T-cell (primary cell): ENCODE data around the gene CRYM. TPM values are rescaled to one million over a fixed set of nuclear protein-coding genes. Genes with fewer than 3 reads are reported as not detected.

ENCODE experiments used
- ATAC-seq, 4 experiments: fragments of 200-7000 bp in 3 of 4; fragments of 150-1000 bp in 1 of 4; cut with Tn5 transposase; replicated peaks in 1 of 4; 1 replicate in 3 of 4; 2 replicates in 1 of 4; pipeline ENCODE4 v1.10.0; 2021; ENCODE audit warnings: moderate library complexity in 3 of 4, mild to moderate bottlenecking in 2 of 4, moderate number of reproducible peaks in 1 of 4
- CTCF ChIA-PET, 2 donors: fragments of 300-600 bp; sonication (Branson Sonifier 250); formaldehyde crosslinking; loops; one replicate each; lab custom pipeline; 2022; ENCODE audit warnings: antibody characterized with exemption in 2 of 2; lab: Charles Lee
- POLR2A ChIA-PET, 2 donors: fragments of 300-600 bp; sonication (Branson Sonifier 250); formaldehyde crosslinking; loops; one replicate each; lab custom pipeline; 2022; ENCODE audit warnings: antibody characterized with exemption in 2 of 2; lab: Charles Lee
- DNase-seq, 35 experiments: peaks; one replicate each; pipeline versions ENCODE4 v3.0.0 to v3.0.0-alpha.2; 2013 to 2023
- H3K27ac ChIP-seq: one replicate; pipeline ENCODE4 v1.5.1; 2013; ENCODE audit warnings: low read length
- H3K27me3 ChIP-seq, 2 experiments: replicated peaks in 1 of 2; 1 replicate in 1 of 2; 2 replicates in 1 of 2; pipeline versions ENCODE4 v1.6.1 to v1.7.0; 2013; ENCODE audit warnings: low read length in 1 of 2, mixed read lengths in 1 of 2; ENCODE audit not compliant: control insufficient read depth in 2 of 2, insufficient read depth in 2 of 2; ENCODE audit errors: extremely low read depth in 1 of 2
- H3K36me3 ChIP-seq, 2 donors: 1 replicate in 1 of 2; 2 replicates in 1 of 2; pipeline versions ENCODE4 v1.6.1 to v1.7.0; 2013; ENCODE audit warnings: low read length in 1 of 2; ENCODE audit not compliant: control insufficient read depth in 2 of 2, insufficient read depth in 1 of 2; ENCODE audit errors: extremely low read depth in 1 of 2
- H3K4me1 ChIP-seq, 2 experiments: 1 replicate in 1 of 2; 2 replicates in 1 of 2; pipeline versions ENCODE4 v1.6.1 to v1.7.0; 2013; ENCODE audit warnings: low read length in 2 of 2, mixed read lengths in 1 of 2; ENCODE audit not compliant: insufficient read depth in 2 of 2, control insufficient read depth in 1 of 2; ENCODE audit errors: extremely low read depth in 1 of 2
- H3K4me3 ChIP-seq, 2 donors: 1 replicate in 1 of 2; 2 replicates in 1 of 2; pipeline versions ENCODE4 v1.5.1 to v1.7.0; 2013; ENCODE audit warnings: mild to moderate bottlenecking in 2 of 2, low read length in 1 of 2, moderate library complexity in 1 of 2; ENCODE audit not compliant: control insufficient read depth in 1 of 2; ENCODE audit errors: extremely low read depth in 1 of 2
- H3K9me3 ChIP-seq: 2 replicates; pipeline ENCODE4 v1.7.0; 2013
- H3K27ac Mint-ChIP-seq, 2 donors: one replicate each; pipeline ENCODE4 v1.8.0; 2020 to 2021; ENCODE audit warnings: mild to moderate bottlenecking in 2 of 2, mixed read lengths in 2 of 2
- H3K27me3 Mint-ChIP-seq, 2 donors: one replicate each; pipeline ENCODE4 v1.8.0; 2021 to 2022; ENCODE audit warnings: mixed read lengths in 2 of 2
- H3K36me3 Mint-ChIP-seq: one replicate; pipeline ENCODE4 v1.8.0; 2021; ENCODE audit warnings: mixed read lengths
- H3K4me1 Mint-ChIP-seq, 3 donors: one replicate each; pipeline ENCODE4 v1.8.0; 2020 to 2022; ENCODE audit warnings: mixed read lengths in 3 of 3, mild to moderate bottlenecking in 1 of 3
- H3K4me3 Mint-ChIP-seq, 3 donors: one replicate each; pipeline ENCODE4 v1.8.0; 2020 to 2022; ENCODE audit warnings: mild to moderate bottlenecking in 3 of 3, mixed read lengths in 3 of 3, moderate library complexity in 3 of 3
- H3K9me3 Mint-ChIP-seq, 3 donors: one replicate each; pipeline ENCODE4 v1.8.0; 2020 to 2022; ENCODE audit warnings: mixed read lengths in 3 of 3
- WGBS: methylation state at CpG from one replicate; pipeline ENCODE4 v1.1.5; 2013; ENCODE audit warnings: missing lambda C conversion rate; ENCODE audit not compliant: insufficient coverage; 5-methylcytosine and 5-hydroxymethylcytosine counted together
- total RNA-seq, 35 experiments: library from RNA in 6 of 35; stranded (reverse) in 6 of 35; fragments of 120-200 nt in 1 of 35; gene quantifications; one replicate each; pipeline versions ENCODE4 v1.2.1 to v1.2.4 and lab custom pipeline; 2013 to 2026

Gene CRYM
- total RNA-seq, 5 donors from 2014 or later (not counting 1 experiment from before 2014, with no cell fraction given) = 0.19 to 0.23 TPM; not detected in 3

GRCh38 chr16:21228361-21228872 is 49.7 kb downstream of the CRYM start:
- Histone ChIP-seq H3K9me3 (no peaks in the 10 kb centered on the region), H3K4me3 (no peak overlapping the region), H3K27me3 (peaks cover 2 to 6% of the 10 kb centered on the region in 2 experiments), H3K36me3 (no peaks in the 10 kb centered on the region), H3K27ac (no peak overlapping the region), H3K4me1 (no peaks in the 10 kb centered on the region)
- 86% methylated on average over 1 of the region's 2 CpGs for WGBS
- Mint-ChIP-seq H3K27ac (no peak overlapping the region), H3K36me3 (no peaks in the 10 kb centered on the region), H3K4me3 (no peak overlapping the region), H3K9me3 (no peaks in the 10 kb centered on the region), H3K4me1 (peaks cover 0 to 5% (median 0%) of the 10 kb centered on the region in 3 donors), H3K27me3 (peaks cover 33 to 45% of the 10 kb centered on the region in 2 donors)
- DNase-seq = no peak
- POLR2A ChIA-PET = no interaction called here
- ATAC-seq = no peak
- CTCF ChIA-PET = no interaction called here

GRCh38 chr16:21227866-21228265 is 50.2 kb downstream of the CRYM start:
- H3K36me3 Mint-ChIP-seq = no peaks in the 10 kb centered on the region
- CTCF ChIA-PET = no interaction called here
- Histone ChIP-seq H3K27ac (no peak overlapping the region), H3K9me3 (no peaks in the 10 kb centered on the region), H3K27me3 (peaks cover 4 to 10% of the 10 kb centered on the region in 2 experiments), H3K36me3 (no peaks in the 10 kb centered on the region), H3K4me3 (no peak overlapping the region), H3K4me1 (no peaks in the 10 kb centered on the region)
- no peaks in the 10 kb centered on the region for H3K9me3 Mint-ChIP-seq
- ATAC-seq (no peak), DNase-seq (no peak)
- H3K4me3 Mint-ChIP-seq = no peak overlapping the region
- peaks cover 32 to 45% of the 10 kb centered on the region in 2 donors for H3K27me3 Mint-ChIP-seq
- no peak overlapping the region for H3K27ac Mint-ChIP-seq
- peaks cover 0 to 5% (median 0%) of the 10 kb centered on the region in 3 donors for H3K4me1 Mint-ChIP-seq
- POLR2A ChIA-PET = no interaction called here

GRCh38 chr16:21226749-21227148 is 51.3 kb downstream of the CRYM start:
- Histone ChIP-seq H3K9me3 (no peaks in the 10 kb centered on the region), H3K4me1 (no peaks in the 10 kb centered on the region), H3K27ac (no peak overlapping the region), H3K27me3 (peaks cover 6 to 10% of the 10 kb centered on the region in 2 experiments), H3K36me3 (no peaks in the 10 kb centered on the region), H3K4me3 (no peak overlapping the region)
- DNase-seq (no peak), ATAC-seq (no peak)
- Mint-ChIP-seq H3K4me3 (no peak overlapping the region), H3K9me3 (no peaks in the 10 kb centered on the region), H3K36me3 (no peaks in the 10 kb centered on the region), H3K4me1 (peaks cover 0 to 5% (median 0%) of the 10 kb centered on the region in 3 donors), H3K27ac (no peak overlapping the region), H3K27me3 (peaks cover 33 to 43% of the 10 kb centered on the region in 2 donors)
- POLR2A ChIA-PET = interaction anchor here in 1 of 2 donors (0.6 kb wide), 1 partner anchor 99 kb away, joined by 3 read pairs; no protein-coding TSS in a partner anchor
- CTCF ChIA-PET = no interaction called here

- peaks cover 7% of the 10 kb centered on the region in 2 experiments for H3K27me3 ChIP-seq
- H3K27ac ChIP-seq = no peak overlapping the region
- DNase-seq (no peak), ATAC-seq (no peak)
- CTCF ChIA-PET = no interaction called here
- H3K4me3 ChIP-seq = no peak overlapping the region
- Mint-ChIP-seq H3K9me3 (no peaks in the 10 kb centered on the region), H3K27ac (no peak overlapping the region), H3K4me1 (peaks cover 0 to 5% (median 0%) of the 10 kb centered on the region in 3 donors), H3K27me3 (peaks cover 33 to 45% of the 10 kb centered on the region in 2 donors), H3K4me3 (no peak overlapping the region), H3K36me3 (no peaks in the 10 kb centered on the region)
- H3K4me1 ChIP-seq = no peaks in the 10 kb centered on the region
- POLR2A ChIA-PET = no interaction called here
- no peaks in the 10 kb centered on the region for H3K9me3 ChIP-seq
- no peaks in the 10 kb centered on the region for H3K36me3 ChIP-seq
- no CpG with 5 or more reads among the region's 2 CpGs for WGBS
Measured at GRCh38 chr16:21224800-21225199, 53.3 kb downstream of the CRYM start.

GRCh38 chr16:21223787-21224186 is 54.3 kb downstream of the CRYM start:
- Histone ChIP-seq H3K27me3 (peaks cover 7 to 10% of the 10 kb centered on the region in 2 experiments), H3K4me3 (no peak overlapping the region), H3K36me3 (no peaks in the 10 kb centered on the region), H3K9me3 (no peaks in the 10 kb centered on the region), H3K4me1 (no peaks in the 10 kb centered on the region), H3K27ac (no peak overlapping the region)
- POLR2A ChIA-PET = no interaction called here
- Mint-ChIP-seq H3K27ac (no peak overlapping the region), H3K4me3 (no peak overlapping the region), H3K4me1 (peaks cover 0 to 5% (median 0%) of the 10 kb centered on the region in 3 donors), H3K36me3 (no peaks in the 10 kb centered on the region), H3K9me3 (no peaks in the 10 kb centered on the region), H3K27me3 (peaks cover 32 to 42% of the 10 kb centered on the region in 2 donors)
- ATAC-seq (no peak), DNase-seq (no peak)
- 56% methylated on average over 1 of the region's 9 CpGs for WGBS
- CTCF ChIA-PET = interaction anchor here in 1 of 2 donors (0.6 kb wide), 1 partner anchor 138 kb away, joined by 6 read pairs; no protein-coding TSS in a partner anchor

- Mint-ChIP-seq H3K4me3 (no peak overlapping the region), H3K4me1 (peaks cover 0 to 5% (median 0%) of the 10 kb centered on the region in 3 donors), H3K9me3 (no peaks in the 10 kb centered on the region), H3K27me3 (peaks cover 27 to 32% of the 10 kb centered on the region in 2 donors), H3K27ac (no peak overlapping the region), H3K36me3 (no peaks in the 10 kb centered on the region)
- POLR2A ChIA-PET = no interaction called here
- H3K27ac ChIP-seq = no peak overlapping the region
- DNase-seq = no peak
- no peak overlapping the region for H3K4me3 ChIP-seq
- no peaks in the 10 kb centered on the region for H3K36me3 ChIP-seq
- WGBS = 98% methylated on average over 3 of the region's 4 CpGs
- H3K4me1 ChIP-seq = no peaks in the 10 kb centered on the region
- peaks cover 7 to 10% of the 10 kb centered on the region in 2 experiments for H3K27me3 ChIP-seq
- no peaks in the 10 kb centered on the region for H3K9me3 ChIP-seq
- CTCF ChIA-PET = interaction anchor here in 1 of 2 donors (0.5 kb wide), 1 partner anchor 378 kb away, joined by 3 read pairs; no protein-coding TSS in a partner anchor
- ATAC-seq = no peak
Measured at GRCh38 chr16:21222495-21223337, 55.4 kb downstream of the CRYM start.
